Glomerular visceral epithelial cell (primary cell): ENCODE measurements around the gene NTNG1.
"Not testable (repeated sequence)": the region's sequence is repeated elsewhere in the genome, so short reads cannot be mapped to it uniquely, and the experiment has no call there.

ENCODE experiments used
- DNase-seq: peaks from one replicate; pipeline ENCODE4 v3.0.0-alpha.2; 2016; ENCODE audit errors: extremely low spot score

NTNG1 gene

GRCh38 chr1:107142666-107143065 lies 1.8 kb downstream of the NTNG1 start:
- DNase-seq, result no peak

DNA sequence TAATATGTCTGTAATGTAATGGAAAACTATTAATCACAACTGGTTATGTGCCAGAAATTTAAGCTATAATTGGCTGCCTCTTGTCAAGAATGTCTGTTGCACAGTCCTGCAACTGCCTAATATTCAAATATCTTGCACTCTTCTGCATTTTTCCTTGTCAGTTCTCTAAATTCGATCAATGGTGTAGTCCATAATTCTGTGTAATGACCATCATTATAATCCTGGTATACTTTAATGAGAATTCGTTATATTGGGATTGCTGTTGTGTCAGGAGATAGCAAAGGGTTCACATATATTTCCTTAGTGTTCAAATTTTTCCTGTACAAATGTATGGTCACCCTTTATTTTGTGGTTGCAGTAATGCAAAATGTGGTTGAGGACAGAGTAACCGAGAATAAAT lies 4.8 kb downstream of the NTNG1 start:
- no peak for DNase-seq

GRCh38 chr1:107147843-107148242 lies 7.0 kb downstream of the NTNG1 start:
- DNase-seq, result no peak

GRCh38 chr1:107149946-107150345 lies 9.1 kb downstream of the NTNG1 start:
- no peak for DNase-seq

DNA sequence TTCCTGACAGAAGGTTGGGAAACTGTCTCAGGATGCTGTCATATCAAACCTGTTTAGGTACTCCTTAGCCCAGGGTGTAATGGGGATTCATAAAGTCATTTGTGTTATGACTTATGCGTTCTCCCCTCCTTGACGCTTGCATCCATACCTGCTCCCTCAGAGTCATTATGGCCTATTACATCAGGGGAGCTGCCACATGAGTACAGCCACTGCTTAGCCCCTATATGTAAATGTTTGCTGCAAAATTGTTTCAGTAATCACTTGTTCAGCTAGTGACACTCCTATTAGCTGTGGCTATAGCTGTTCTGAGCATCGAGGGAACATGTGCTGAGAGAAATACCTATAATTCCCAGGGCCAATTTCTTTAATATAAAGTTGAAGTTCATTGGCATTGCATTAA lies 10.5 kb downstream of the NTNG1 start:
- DNase-seq, result no peak

- DNase-seq, result no peak
Measured at GRCh38 chr1:107152395-107152794, 11.6 kb downstream of the NTNG1 start.

- peak; percentile 65 for DNase-seq
Measured at GRCh38 chr1:107153014-107153413, 12.2 kb downstream of the NTNG1 start.

GRCh38 chr1:107158496-107158895 lies 17.7 kb downstream of the NTNG1 start:
- DNase-seq, result no peak

DNA sequence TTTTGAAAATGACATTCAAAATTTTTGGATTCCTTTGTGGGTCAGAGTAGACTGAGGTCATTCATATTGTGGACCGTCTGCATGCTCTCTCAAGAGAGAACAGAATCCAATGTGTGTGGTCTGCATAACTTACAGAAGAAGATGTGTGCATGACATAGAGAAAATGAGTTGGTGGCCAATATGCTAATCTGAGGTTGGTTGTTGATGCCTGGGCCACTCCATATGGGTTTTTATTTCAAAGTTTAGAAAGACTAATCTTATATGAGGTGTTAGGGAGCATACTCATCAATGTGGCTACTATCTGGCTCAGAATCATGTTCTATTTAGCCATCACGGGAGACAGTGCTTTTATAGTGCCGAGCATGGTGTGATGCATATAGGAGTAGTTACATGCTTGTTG lies 18.2 kb downstream of the NTNG1 start:
- no peak for DNase-seq

GRCh38 chr1:107162745-107163144 lies 21.9 kb downstream of the NTNG1 start:
- DNase-seq, result no peak

DNA sequence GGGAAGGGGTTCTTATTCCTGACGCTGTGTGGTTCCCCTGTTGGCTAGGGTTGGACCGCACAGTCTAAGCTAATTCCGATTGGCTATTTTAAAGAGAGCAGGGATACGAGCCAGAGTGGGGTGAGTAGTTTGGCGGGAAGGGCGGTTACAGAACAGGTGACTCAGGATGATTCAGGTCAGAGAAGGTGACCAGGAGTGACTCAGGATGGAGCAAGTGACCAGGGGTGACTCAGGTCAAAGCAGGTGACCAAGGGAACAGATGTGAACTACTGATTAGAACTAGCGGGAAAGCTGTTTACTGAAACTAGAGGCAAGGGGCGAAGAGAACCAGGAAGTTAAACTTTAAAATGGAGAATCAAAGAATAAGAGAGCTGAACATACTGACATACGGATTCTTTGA lies 24.1 kb downstream of the NTNG1 start:
- not testable (repeated sequence) for DNase-seq

GRCh38 chr1:107169615-107170014 lies 28.8 kb downstream of the NTNG1 start:
- DNase-seq, result no peak

DNA sequence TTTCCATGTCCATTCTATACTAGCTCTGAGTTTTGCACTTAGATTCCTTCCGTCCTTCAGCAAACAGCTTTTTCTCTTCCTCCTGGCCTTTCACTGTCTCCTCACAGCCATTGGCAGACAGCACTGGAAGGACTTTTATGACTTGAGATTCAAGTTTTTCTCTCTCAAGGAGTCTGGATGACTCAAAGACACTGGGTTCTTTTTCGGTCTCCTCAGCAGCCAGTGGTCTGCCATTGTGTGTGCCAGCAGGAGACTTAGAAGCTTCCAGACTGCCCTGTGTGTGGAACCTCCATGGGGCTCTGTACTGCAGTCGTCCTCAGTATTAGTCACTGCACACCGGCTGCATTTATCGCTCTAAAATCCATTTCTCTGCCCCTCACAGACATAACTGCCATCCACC lies 30.5 kb downstream of the NTNG1 start:
- DNase-seq, result no peak

DNA sequence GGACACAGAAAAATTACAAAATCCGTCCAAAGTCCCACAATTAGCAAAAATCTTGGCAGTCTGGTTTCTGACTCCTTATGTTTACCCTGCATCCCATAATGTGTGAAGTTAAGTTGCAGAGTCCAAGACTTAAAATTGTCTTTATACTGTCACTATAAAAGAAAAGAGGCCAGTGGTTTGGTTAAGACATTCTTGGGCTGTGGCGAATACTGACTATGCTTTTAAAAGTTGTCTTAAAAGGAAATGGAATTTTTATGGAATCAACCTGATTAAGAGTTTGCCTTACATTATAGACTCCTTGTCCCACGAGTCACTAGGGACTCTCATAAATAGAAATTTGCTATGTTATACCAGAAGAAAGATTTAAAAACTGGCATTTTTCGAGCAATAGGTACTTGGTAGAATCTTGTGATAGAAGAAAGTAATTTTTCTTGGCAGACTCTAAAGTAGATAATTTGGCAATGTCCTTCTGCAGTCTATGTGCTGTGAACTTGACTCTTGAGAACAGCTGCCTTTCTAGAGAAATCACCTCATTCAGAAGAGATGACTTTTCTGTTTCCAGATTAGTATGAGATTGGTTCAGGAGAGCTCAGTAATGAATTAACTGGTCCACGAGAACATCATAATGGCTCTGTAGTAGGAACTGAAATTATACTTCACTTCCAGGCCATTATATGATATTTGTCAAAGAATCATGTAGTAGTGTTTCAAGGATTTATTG lies 31.8 kb downstream of the NTNG1 start:
- DNase-seq, result no peak

DNA sequence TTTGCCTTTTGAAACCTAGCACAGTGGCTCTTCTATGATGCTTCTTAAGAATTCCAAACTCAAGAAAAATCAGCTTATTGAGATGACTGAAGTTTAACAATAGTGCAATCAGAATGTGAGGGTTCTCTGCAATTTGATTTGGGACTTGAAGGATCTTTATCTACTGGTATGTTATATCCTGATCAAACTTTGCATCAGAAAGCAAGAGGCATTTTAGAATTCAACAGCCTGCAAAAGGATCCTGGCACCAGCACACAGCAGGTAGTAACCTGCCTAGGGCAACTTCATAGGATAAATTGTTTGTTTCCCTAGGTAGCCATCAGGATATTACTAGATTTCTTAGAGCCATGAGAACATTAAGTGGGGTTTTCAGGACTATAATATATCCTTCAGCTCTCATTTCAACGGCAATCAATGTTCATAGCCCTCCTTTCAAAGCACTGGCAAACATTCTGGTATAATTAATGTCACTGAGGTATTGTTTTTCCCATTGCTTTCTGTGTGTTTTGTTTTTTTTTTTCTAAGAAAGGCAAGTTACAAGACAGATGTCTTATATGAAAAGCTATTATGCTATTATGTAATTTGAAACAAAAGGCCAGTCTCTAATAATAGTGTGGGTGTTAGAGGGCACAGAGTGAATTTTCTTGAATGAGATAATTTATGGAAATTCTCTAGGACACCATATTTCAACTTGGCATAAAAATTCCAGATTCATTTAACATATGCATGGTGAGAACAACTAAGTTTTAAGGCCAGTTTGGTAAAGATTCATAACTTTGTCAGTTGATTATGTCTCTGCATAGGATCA lies 34.5 kb downstream of the NTNG1 start:
- DNase-seq, result no peak

- DNase-seq, result no peak
Measured at GRCh38 chr1:107181253-107181969, 40.6 kb downstream of the NTNG1 start.

GRCh38 chr1:107183011-107183410 lies 42.2 kb downstream of the NTNG1 start:
- DNase-seq, result no peak

- DNase-seq, result no peak
Measured at GRCh38 chr1:107184888-107185287, 44.0 kb downstream of the NTNG1 start.

- no peak for DNase-seq
Measured at GRCh38 chr1:107187399-107187798, 46.6 kb downstream of the NTNG1 start.

GRCh38 chr1:107188160-107188559 lies 47.3 kb downstream of the NTNG1 start:
- no peak for DNase-seq

- DNase-seq, result no peak
Measured at GRCh38 chr1:107194380-107194779, 53.5 kb downstream of the NTNG1 start.

DNA sequence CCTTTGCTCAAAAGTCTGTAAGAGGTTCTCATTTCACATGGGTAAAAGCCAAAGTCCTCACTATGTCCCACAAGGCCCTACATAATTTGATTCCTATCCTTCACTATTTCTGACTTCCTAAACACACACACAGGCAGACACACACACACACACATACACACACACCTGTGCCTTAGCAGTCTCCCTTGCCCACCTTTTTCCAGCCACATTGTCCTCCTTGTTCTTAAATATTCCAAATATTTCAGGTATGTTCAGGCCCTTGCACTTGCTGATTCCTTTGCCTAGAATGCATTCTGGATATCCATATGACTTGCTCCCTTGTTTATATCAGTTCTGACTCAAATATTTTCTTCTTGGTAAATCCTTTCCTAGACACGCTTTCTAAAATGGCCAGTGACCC lies 54.6 kb downstream of the NTNG1 start:
- DNase-seq, result no peak
